GM20000 (cell line): ENCODE results near the gene DZIP3.

Source experiments
- DNase-seq: peaks from one replicate; pipeline ENCODE4 v3.0.0; 2012; ENCODE audit warnings: low spot score
- TF ChIP-seq, protein P1 (sequence below): IDR thresholded peaks from 2 replicates; pipeline ENCODE4 v1.5.1; 2012; ENCODE audit warnings: mild to moderate bottlenecking, control low read depth; ENCODE audit errors: extremely low read depth, missing control alignments

The DZIP3 gene

GRCh38 chr3:108661699-108662098 lies 72.2 kb downstream of the DZIP3 start:
- no peak for DNase-seq
- TF ChIP-seq, protein P1, sequence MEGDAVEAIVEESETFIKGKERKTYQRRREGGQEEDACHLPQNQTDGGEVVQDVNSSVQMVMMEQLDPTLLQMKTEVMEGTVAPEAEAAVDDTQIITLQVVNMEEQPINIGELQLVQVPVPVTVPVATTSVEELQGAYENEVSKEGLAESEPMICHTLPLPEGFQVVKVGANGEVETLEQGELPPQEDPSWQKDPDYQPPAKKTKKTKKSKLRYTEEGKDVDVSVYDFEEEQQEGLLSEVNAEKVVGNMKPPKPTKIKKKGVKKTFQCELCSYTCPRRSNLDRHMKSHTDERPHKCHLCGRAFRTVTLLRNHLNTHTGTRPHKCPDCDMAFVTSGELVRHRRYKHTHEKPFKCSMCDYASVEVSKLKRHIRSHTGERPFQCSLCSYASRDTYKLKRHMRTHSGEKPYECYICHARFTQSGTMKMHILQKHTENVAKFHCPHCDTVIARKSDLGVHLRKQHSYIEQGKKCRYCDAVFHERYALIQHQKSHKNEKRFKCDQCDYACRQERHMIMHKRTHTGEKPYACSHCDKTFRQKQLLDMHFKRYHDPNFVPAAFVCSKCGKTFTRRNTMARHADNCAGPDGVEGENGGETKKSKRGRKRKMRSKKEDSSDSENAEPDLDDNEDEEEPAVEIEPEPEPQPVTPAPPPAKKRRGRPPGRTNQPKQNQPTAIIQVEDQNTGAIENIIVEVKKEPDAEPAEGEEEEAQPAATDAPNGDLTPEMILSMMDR = no peak

DNA sequence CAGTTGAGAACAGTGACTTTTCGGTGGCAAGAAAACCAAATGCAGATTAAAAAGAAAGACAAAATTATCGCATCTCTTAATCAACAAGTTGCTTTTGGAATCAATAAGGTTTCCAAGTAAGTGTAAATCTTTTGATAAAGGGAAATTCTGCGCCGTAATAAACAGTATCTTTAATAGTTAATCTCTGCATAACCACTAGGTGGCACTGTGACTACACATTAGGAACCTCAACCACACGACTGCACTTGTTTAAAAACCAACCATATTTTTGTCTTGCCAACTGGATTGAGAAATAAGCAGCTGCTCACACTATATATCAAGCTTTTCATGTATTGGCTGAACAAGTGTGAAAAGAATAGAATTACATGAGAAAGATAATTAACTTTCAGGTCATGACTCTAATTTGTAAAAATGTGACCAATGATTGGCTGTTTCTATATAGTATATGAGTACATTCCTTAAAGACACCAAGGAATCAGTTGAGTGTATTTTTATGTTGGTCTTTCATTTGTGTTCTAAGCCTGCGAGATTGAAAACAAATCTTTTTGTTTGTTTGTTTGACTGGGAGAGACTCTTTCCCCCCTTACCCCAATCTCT lies 72.7 kb downstream of the DZIP3 start:
- peak; percentile 54 for DNase-seq
- TF ChIP-seq, protein P1 = peak; percentile 46

DNA sequence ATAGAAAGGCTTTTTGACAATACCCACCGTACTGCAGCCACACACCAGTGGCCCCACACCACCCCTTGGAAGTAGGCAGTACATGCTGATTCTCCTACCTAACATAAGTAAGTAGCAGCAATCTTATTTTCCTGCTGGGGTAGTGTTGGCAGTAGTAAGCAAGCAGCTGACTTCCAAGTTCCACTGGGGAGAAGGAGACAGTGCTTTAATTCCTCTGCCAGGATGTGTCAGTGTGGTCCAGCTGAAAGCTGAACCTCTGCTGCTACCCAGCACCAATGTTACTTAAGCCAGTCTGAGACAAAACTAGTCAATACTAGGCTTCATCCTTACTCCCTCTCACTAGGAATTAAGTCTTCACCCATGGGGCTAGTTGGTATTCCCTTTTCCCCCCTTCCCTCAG lies 74.7 kb downstream of the DZIP3 start:
- TF ChIP-seq, protein P1 = no peak
- no peak for DNase-seq

GRCh38 chr3:108667312-108667711 lies 77.8 kb downstream of the DZIP3 start:
- TF ChIP-seq, protein P1 = no peak

GRCh38 chr3:108669208-108669607 lies 79.7 kb downstream of the DZIP3 start:
- DNase-seq = no peak
- TF ChIP-seq, protein P1 = no peak

More at GRCh38 chr3:108667312-108667711, 77.8 kb downstream of the DZIP3 start:
- DNase-seq = no peak

DNA sequence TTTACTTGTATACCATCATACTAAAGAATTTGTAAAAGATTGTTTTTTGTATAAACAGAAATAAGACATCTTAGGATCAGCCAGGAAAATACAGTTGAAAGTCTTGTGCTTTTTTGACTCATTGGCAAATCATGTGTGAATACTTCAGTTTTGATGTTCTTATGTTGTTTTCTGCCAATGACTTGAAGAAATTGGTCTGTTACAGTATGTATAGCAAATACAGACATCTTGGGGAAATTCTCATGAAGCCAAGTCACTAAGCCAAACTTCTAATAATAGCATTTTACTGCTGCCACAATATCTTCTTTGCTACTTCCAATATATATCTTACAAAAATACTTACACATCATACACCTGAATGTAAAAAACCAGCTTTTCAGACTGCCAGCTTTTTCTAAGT lies 83.2 kb downstream of the DZIP3 start:
- TF ChIP-seq, protein P1 = no peak
- no peak for DNase-seq

DNA sequence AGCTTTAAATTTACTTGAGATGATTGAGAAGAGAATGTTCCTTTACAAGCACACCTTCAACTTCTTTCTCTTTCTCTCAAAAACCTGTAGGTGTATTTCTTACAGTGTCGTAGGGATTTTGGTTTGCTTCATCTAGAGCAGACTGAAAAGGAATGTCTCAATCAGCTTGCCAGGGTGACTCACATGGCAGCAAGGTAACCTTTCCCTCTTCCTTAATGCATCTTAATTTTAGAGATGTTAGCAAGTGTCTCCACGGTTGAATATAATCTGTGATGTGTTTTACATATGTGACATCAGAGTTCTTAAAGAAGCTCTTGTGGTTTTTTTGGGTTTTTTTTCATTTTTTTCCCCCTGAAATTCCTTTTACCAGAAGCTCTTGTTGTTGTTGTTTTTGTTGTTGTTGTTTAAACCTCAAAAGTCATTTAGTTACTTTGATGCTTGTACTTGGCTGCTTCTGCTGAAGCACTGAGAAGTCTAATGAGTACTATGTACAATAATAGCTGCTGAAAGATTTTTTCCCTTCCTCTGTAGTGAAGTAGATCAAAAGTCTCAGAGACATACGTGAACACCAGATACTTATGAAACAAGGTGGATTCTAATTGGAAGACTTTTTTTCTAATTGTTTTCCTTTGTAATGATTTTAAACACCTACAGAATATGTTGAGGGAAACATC lies 84.6 kb downstream of the DZIP3 start:
- TF ChIP-seq, protein P1 = no peak
- DNase-seq = no peak
